ENCODE results near the gene ZNF691.
A peak's percentile ranks its signal among the peaks of the same experiment; 100 is the strongest.

ZNF691 gene

DNA sequence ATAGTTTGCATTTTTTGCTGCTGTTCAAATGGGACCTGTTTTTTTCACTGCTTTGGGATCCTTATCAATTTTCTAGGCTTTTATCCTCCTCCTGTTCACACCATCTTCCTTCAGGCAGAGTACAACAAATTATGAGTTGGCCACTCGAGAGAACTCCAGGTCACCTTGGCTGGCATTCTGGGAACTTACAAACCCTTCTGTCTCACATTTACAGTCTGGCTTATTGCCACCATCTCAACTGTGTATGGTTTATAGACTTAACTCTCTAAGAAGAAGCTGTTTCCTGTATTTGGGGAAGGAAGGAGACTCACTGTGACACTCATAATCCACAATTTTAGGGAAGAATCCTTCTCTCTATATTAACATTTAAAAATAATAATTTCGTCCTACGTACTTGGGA is 5.4 kb upstream of the ZNF691 start:
- H3K79me2 ChIP-seq (ENCODE audit: insufficient read depth, low read length): no peaks in the 10 kb centered on the region; the same call in 1 of the 2 replicates
- no peaks in the 10 kb centered on the region for H3K9me3 ChIP-seq (ENCODE audit: insufficient read depth, low read length)
- no peaks in the 10 kb centered on the region for H4K20me1 ChIP-seq (ENCODE audit: low read depth, low read length)
- TF ChIP-seq, protein P1, sequence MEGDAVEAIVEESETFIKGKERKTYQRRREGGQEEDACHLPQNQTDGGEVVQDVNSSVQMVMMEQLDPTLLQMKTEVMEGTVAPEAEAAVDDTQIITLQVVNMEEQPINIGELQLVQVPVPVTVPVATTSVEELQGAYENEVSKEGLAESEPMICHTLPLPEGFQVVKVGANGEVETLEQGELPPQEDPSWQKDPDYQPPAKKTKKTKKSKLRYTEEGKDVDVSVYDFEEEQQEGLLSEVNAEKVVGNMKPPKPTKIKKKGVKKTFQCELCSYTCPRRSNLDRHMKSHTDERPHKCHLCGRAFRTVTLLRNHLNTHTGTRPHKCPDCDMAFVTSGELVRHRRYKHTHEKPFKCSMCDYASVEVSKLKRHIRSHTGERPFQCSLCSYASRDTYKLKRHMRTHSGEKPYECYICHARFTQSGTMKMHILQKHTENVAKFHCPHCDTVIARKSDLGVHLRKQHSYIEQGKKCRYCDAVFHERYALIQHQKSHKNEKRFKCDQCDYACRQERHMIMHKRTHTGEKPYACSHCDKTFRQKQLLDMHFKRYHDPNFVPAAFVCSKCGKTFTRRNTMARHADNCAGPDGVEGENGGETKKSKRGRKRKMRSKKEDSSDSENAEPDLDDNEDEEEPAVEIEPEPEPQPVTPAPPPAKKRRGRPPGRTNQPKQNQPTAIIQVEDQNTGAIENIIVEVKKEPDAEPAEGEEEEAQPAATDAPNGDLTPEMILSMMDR (IDR thresholded peaks at IDR 0.05; ENCODE audit: insufficient read depth, low read length, poor library complexity, severe bottlenecking): no peak
- no peak for TF ChIP-seq EZH2phosphoT487 (conservative IDR thresholded peaks at IDR 0.05; ENCODE audit: low read length)
- no peaks in the 10 kb centered on the region for H3F3A ChIP-seq (ENCODE audit: insufficient read depth)
- no peak overlapping the region for H3K4me2 ChIP-seq (ENCODE audit: low read depth, low read length, poor library complexity, severe bottlenecking)
- no peaks in the 10 kb centered on the region for H3K9me2 ChIP-seq (replicated peaks; ENCODE audit: insufficient read depth, low read length)
- H3K36me3 ChIP-seq (ENCODE audit: low read length): no peaks in the 10 kb centered on the region
- H3K27me3 ChIP-seq (ENCODE audit: low read length): no peaks in the 10 kb centered on the region
- H3K27ac ChIP-seq (ENCODE audit: low read depth, low read length): no peak overlapping the region
- no peak overlapping the region for H3K4me3 ChIP-seq (ENCODE audit: insufficient read depth, low read length, poor library complexity, severe bottlenecking)
- no peak overlapping the region for H3K9ac ChIP-seq (ENCODE audit: low read length)
- H2AFZ ChIP-seq (ENCODE audit: low read depth, low read length, severe bottlenecking): no peak overlapping the region

DNA sequence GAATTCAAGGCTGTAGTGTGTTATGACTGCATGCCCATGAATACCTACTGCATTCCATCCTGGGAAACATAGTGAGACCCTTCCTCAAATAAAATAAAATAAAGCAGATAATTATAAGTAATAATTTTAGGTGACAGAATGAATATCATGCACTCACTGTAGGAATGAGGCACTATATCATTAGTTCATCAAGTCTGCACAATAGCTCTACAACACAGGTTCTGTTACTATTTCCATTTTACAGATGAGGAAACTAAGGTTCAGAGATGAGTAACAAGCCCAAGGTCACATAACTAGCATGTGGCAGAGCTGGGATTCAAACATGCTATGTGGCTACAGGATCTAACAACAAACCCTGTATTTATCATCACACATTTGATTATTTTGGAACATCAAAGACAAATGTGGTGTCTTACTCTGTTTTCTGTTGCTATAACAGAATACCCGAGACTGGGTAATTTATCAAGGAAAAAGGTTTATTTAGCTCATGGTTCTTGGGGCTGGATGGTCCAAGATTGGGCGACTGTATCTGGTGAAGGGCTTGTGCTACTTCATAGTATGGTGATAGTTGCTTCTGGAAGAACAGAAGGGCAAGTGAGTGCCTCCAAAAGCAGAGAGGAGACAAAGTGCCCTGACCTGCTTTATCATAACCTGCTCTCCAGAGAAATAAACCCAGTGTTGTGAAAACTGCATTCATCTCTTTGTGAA is 4.8 kb upstream of the ZNF691 start:
- Histone ChIP-seq H3F3A (ENCODE audit: insufficient read depth) (no peaks in the 10 kb centered on the region), H2AFZ (ENCODE audit: low read depth, low read length, severe bottlenecking) (no peak overlapping the region), H3K9me3 (ENCODE audit: insufficient read depth, low read length) (no peaks in the 10 kb centered on the region), H3K9ac (ENCODE audit: low read length) (no peak overlapping the region), H3K4me2 (ENCODE audit: low read depth, low read length, poor library complexity, severe bottlenecking) (no peak overlapping the region), H3K4me3 (ENCODE audit: insufficient read depth, low read length, poor library complexity, severe bottlenecking) (no peak overlapping the region), H3K79me2 (ENCODE audit: insufficient read depth, low read length) (peaks cover under 1% of the 10 kb centered on the region), H4K20me1 (ENCODE audit: low read depth, low read length) (no peaks in the 10 kb centered on the region), H3K27me3 (ENCODE audit: low read length) (no peaks in the 10 kb centered on the region), H3K36me3 (ENCODE audit: low read length) (no peaks in the 10 kb centered on the region), H3K27ac (ENCODE audit: low read depth, low read length) (no peak overlapping the region), H3K9me2 (replicated peaks; ENCODE audit: insufficient read depth, low read length) (no peaks in the 10 kb centered on the region)
- TF ChIP-seq, protein P1 (IDR thresholded peaks at IDR 0.05; ENCODE audit: insufficient read depth, low read length, poor library complexity, severe bottlenecking): no peak
- TF ChIP-seq EZH2phosphoT487 (conservative IDR thresholded peaks at IDR 0.05; ENCODE audit: low read length): no peak

DNA sequence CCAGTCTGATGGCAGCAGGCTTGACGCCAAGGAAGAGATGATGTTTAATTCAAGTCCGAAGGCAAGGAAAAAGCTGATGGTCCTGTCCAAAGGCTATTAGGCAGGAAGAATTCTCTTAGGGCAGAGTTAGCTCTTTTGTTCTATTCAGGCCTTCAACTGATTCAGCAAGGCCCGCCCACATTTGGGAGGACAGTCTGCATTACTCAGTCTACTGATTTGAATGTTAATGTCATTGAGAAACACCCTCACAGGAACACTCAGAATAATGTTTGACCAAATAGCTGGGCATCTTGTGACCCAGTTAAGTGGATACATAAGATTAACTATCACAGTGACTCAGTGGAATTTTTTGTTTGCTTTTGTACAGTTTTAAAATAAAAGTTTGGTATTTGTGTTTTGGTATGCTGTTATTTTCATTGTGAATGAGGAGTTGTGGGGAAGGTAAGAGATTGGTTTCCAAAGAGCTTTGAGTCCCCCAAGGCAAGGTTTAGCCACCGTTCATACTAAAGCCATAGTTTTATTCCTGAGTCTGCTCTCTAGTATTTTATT is 1.7 kb upstream of the ZNF691 start:
- peak overlapping the region; percentile 97 for H3K4me2 ChIP-seq (ENCODE audit: low read depth, low read length, poor library complexity, severe bottlenecking)
- no peak overlapping the region for H3K4me3 ChIP-seq (ENCODE audit: insufficient read depth, low read length, poor library complexity, severe bottlenecking)
- no peaks in the 10 kb centered on the region for H3K9me2 ChIP-seq (replicated peaks; ENCODE audit: insufficient read depth, low read length)
- H3F3A ChIP-seq (ENCODE audit: insufficient read depth): no peaks in the 10 kb centered on the region
- H3K27me3 ChIP-seq (ENCODE audit: low read length): no peaks in the 10 kb centered on the region
- no peak overlapping the region for H3K9ac ChIP-seq (ENCODE audit: low read length)
- TF ChIP-seq EZH2phosphoT487 (conservative IDR thresholded peaks at IDR 0.05; ENCODE audit: low read length): no peak
- TF ChIP-seq, protein P1 (IDR thresholded peaks at IDR 0.05; ENCODE audit: insufficient read depth, low read length, poor library complexity, severe bottlenecking): no peak
- H2AFZ ChIP-seq (ENCODE audit: low read depth, low read length, severe bottlenecking): no peak overlapping the region
- H3K9me3 ChIP-seq (ENCODE audit: insufficient read depth, low read length): no peaks in the 10 kb centered on the region
- peaks cover 20% of the 10 kb centered on the region for H3K79me2 ChIP-seq (ENCODE audit: insufficient read depth, low read length)
- H3K27ac ChIP-seq (ENCODE audit: low read depth, low read length): no peak overlapping the region
- no peaks in the 10 kb centered on the region for H4K20me1 ChIP-seq (ENCODE audit: low read depth, low read length)
- H3K36me3 ChIP-seq (ENCODE audit: low read length): no peaks in the 10 kb centered on the region; the same call in 1 of the 2 replicates
